Trophoblast cell (in vitro differentiated cells and primary cell): ENCODE results near the gene APOBEC3B.
"Not testable (repeated sequence)": the region's sequence is repeated elsewhere in the genome, so short reads cannot be mapped to it uniquely, and the experiment has no call there.

Experiments used
- DNase-seq, 2 donors: peaks; one replicate each; pipeline ENCODE4 v3.0.0-alpha.2; 2016
- H2AFZ ChIP-seq: 2 replicates; pipeline ENCODE4 v1.6.1; 2013; ENCODE audit warnings: low read length, moderate library complexity, mild to moderate bottlenecking; ENCODE audit not compliant: insufficient read depth, poor library complexity
- H2AK5ac ChIP-seq: 2 replicates; pipeline ENCODE4 v1.6.1; 2013; ENCODE audit warnings: mild to moderate bottlenecking, low read length
- H2BK120ac ChIP-seq: 2 replicates; pipeline ENCODE4 v1.6.1; 2013; ENCODE audit warnings: low read length, mild to moderate bottlenecking, moderate library complexity; ENCODE audit not compliant: insufficient read depth, poor library complexity
- H2BK12ac ChIP-seq: 2 replicates; pipeline ENCODE4 v1.6.1; 2013; ENCODE audit warnings: mild to moderate bottlenecking, low read length, moderate library complexity
- H2BK5ac ChIP-seq: 2 replicates; pipeline ENCODE4 v1.6.1; 2013; ENCODE audit warnings: low read length, low read depth, moderate library complexity, mild to moderate bottlenecking; ENCODE audit not compliant: poor library complexity
- H3K14ac ChIP-seq: 2 replicates; pipeline ENCODE4 v1.6.1; 2013; ENCODE audit warnings: mild to moderate bottlenecking, low read length
- H3K18ac ChIP-seq: 2 replicates; pipeline ENCODE4 v1.6.1; 2013; ENCODE audit warnings: mild to moderate bottlenecking, low read length
- H3K23ac ChIP-seq: 2 replicates; pipeline ENCODE4 v1.6.1; 2013; ENCODE audit warnings: low read length
- H3K27ac ChIP-seq: 2 replicates; pipeline ENCODE4 v1.5.1; 2013; ENCODE audit warnings: low read depth, mild to moderate bottlenecking, inconsistent platforms, low read length, moderate library complexity
- H3K27me3 ChIP-seq: 2 replicates; pipeline ENCODE4 v1.6.1; 2013; ENCODE audit warnings: inconsistent platforms, mild to moderate bottlenecking, low read length, moderate library complexity; ENCODE audit not compliant: insufficient read depth
- H3K36me3 ChIP-seq, 2 experiments: 1 replicate in 1 of 2; 2 replicates in 1 of 2; pipeline ENCODE4 v1.6.1; 2013; ENCODE audit warnings: low read length in 2 of 2, mild to moderate bottlenecking in 2 of 2, moderate library complexity in 1 of 2; ENCODE audit not compliant: insufficient read depth in 2 of 2, control insufficient read depth in 1 of 2
- H3K4ac ChIP-seq: 2 replicates; pipeline ENCODE4 v1.6.1; 2013; ENCODE audit warnings: low read depth, mild to moderate bottlenecking, low read length, moderate library complexity
- H3K4me1 ChIP-seq, 2 experiments: 1 replicate in 1 of 2; 2 replicates in 1 of 2; pipeline ENCODE4 v1.6.1; 2013; ENCODE audit warnings: low read length in 2 of 2, mild to moderate bottlenecking in 2 of 2, moderate library complexity in 1 of 2; ENCODE audit not compliant: insufficient read depth in 2 of 2, control insufficient read depth in 1 of 2
- H3K4me2 ChIP-seq: 2 replicates; pipeline ENCODE4 v1.6.1; 2013; ENCODE audit warnings: inconsistent platforms, mild to moderate bottlenecking, low read length, moderate library complexity
- H3K4me3 ChIP-seq: 2 replicates; pipeline ENCODE4 v1.5.1; 2013; ENCODE audit warnings: mild to moderate bottlenecking, low read depth, low read length, inconsistent platforms
- H3K79me1 ChIP-seq: one replicate; pipeline ENCODE4 v1.6.1; 2013; ENCODE audit warnings: low read length
- H3K79me2 ChIP-seq: 2 replicates; pipeline ENCODE4 v1.6.1; 2013; ENCODE audit warnings: low read length, mild to moderate bottlenecking; ENCODE audit not compliant: control insufficient read depth, insufficient read depth, poor library complexity
- H3K9ac ChIP-seq: 2 replicates; pipeline ENCODE4 v1.6.1; 2013; ENCODE audit warnings: mild to moderate bottlenecking, low read length
- H3K9me3 ChIP-seq: 2 replicates; pipeline ENCODE4 v1.6.1; 2013; ENCODE audit warnings: low read depth, mild to moderate bottlenecking, control low read depth, inconsistent platforms, low read length; ENCODE audit not compliant: insufficient read depth
- H4K12ac ChIP-seq: 2 replicates; pipeline ENCODE4 v1.6.1; 2013; ENCODE audit warnings: low read depth, mild to moderate bottlenecking, low read length, moderate library complexity
- H4K8ac ChIP-seq: 2 replicates; pipeline ENCODE4 v1.6.1; 2013; ENCODE audit warnings: low read depth, mild to moderate bottlenecking, low read length, moderate library complexity
- H4K91ac ChIP-seq: one replicate; pipeline ENCODE4 v1.6.1; 2013; ENCODE audit warnings: low read depth, mild to moderate bottlenecking, low read length, moderate library complexity
- WGBS: extraction: QIAGEN DNeasy Blood & Tissue Kit; methylation state at CpG from one replicate; pipeline ENCODE4 v1.1.7; 2013; ENCODE audit warnings: missing lambda C conversion rate; ENCODE audit not compliant: insufficient read length, insufficient coverage; ENCODE audit errors: extremely low coverage; 5-methylcytosine and 5-hydroxymethylcytosine counted together

APOBEC3B gene

GRCh38 chr22:38960673-38961072 is 21.5 kb upstream of the APOBEC3B start:
- not testable (repeated sequence) for H3K79me1 ChIP-seq, H3K9ac ChIP-seq

GRCh38 chr22:38963291-38963738 is 18.8 kb upstream of the APOBEC3B start:
- not testable (repeated sequence) for H3K4me2 ChIP-seq, H4K12ac ChIP-seq, H3K4me1 ChIP-seq, H3K27me3 ChIP-seq, H3K27ac ChIP-seq, H3K79me1 ChIP-seq, H3K9ac ChIP-seq, H3K4ac ChIP-seq, H3K18ac ChIP-seq, H4K8ac ChIP-seq, DNase-seq, H2AFZ ChIP-seq, H4K91ac ChIP-seq, H2BK5ac ChIP-seq, H3K14ac ChIP-seq, H2BK120ac ChIP-seq, H2BK12ac ChIP-seq, H3K4me3 ChIP-seq, H2AK5ac ChIP-seq, H3K23ac ChIP-seq, H3K9me3 ChIP-seq, H3K79me2 ChIP-seq, H3K36me3 ChIP-seq
- no CpG with 5 or more reads among the region's 11 CpGs for WGBS

More at GRCh38 chr22:38960673-38961072, 21.5 kb upstream of the APOBEC3B start:
- H3K4me2 ChIP-seq, H2AK5ac ChIP-seq, H2AFZ ChIP-seq, H4K8ac ChIP-seq, H2BK120ac ChIP-seq, H3K4me3 ChIP-seq, H3K27ac ChIP-seq, H3K23ac ChIP-seq, H4K12ac ChIP-seq, H3K4ac ChIP-seq, H3K4me1 ChIP-seq, H2BK12ac ChIP-seq, H3K18ac ChIP-seq, DNase-seq, H3K36me3 ChIP-seq, H4K91ac ChIP-seq, H2BK5ac ChIP-seq, H3K79me2 ChIP-seq, H3K14ac ChIP-seq, H3K27me3 ChIP-seq, H3K9me3 ChIP-seq: not testable (repeated sequence)
- WGBS, result no CpG with 5 or more reads among the region's 4 CpGs

- Histone ChIP-seq H4K12ac (no peak overlapping the region), H3K27ac (no peak overlapping the region), H3K36me3 (no peaks in the 10 kb centered on the region), H2AK5ac (no peak overlapping the region), H3K27me3 (no peaks in the 10 kb centered on the region), H3K79me2 (no peaks in the 10 kb centered on the region), H3K4me1 (no peaks in the 10 kb centered on the region), H2BK120ac (no peak overlapping the region), H3K18ac (no peak overlapping the region), H2BK5ac (no peak overlapping the region), H2AFZ (no peak overlapping the region), H4K8ac (no peak overlapping the region), H3K4me3 (no peak overlapping the region), H3K9me3 (no peaks in the 10 kb centered on the region), H3K4me2 (no peak overlapping the region), H4K91ac (no peak overlapping the region), H3K14ac (no peak overlapping the region), H3K79me1 (no peaks in the 10 kb centered on the region), H3K9ac (no peak overlapping the region), H3K23ac (no peak overlapping the region), H2BK12ac (no peak overlapping the region), H3K4ac (no peak overlapping the region)
- WGBS, result no CpG with 5 or more reads among the region's 9 CpGs
- no peak for DNase-seq
These were observed 18.3 kb upstream of the APOBEC3B start for GRCh38 chr22:38963872-38964271.

GRCh38 chr22:38964306-38964705 is 17.8 kb upstream of the APOBEC3B start:
- Histone ChIP-seq H2BK5ac (no peak overlapping the region), H3K36me3 (no peaks in the 10 kb centered on the region), H3K9ac (no peak overlapping the region), H3K27me3 (no peaks in the 10 kb centered on the region), H4K91ac (no peak overlapping the region), H3K4ac (no peak overlapping the region), H2BK120ac (no peak overlapping the region), H2BK12ac (no peak overlapping the region), H3K9me3 (no peaks in the 10 kb centered on the region), H4K12ac (no peak overlapping the region), H3K79me2 (no peaks in the 10 kb centered on the region), H3K23ac (no peak overlapping the region), H2AFZ (no peak overlapping the region), H3K79me1 (no peaks in the 10 kb centered on the region), H3K14ac (no peak overlapping the region), H4K8ac (no peak overlapping the region), H3K4me1 (no peaks in the 10 kb centered on the region), H3K27ac (no peak overlapping the region), H3K4me3 (no peak overlapping the region), H3K18ac (no peak overlapping the region), H3K4me2 (no peak overlapping the region), H2AK5ac (no peak overlapping the region)
- no CpG with 5 or more reads among the region's 7 CpGs for WGBS
- DNase-seq, result no peak
